GM19395 (cell line): ENCODE data around the gene BBX.
"Not testable (repeated sequence)": the region's sequence is repeated elsewhere in the genome, so short reads cannot be mapped to it uniquely, and the experiment has no call there.

Experiments used
- ATAC-seq: cut with Tn5 transposase; IDR thresholded peaks from one replicate; pipeline ENCODE4 v1.9.1; 2021; ENCODE audit warnings: mild to moderate bottlenecking, moderate library complexity; ENCODE audit not compliant: unreplicated experiment

Gene BBX

DNA sequence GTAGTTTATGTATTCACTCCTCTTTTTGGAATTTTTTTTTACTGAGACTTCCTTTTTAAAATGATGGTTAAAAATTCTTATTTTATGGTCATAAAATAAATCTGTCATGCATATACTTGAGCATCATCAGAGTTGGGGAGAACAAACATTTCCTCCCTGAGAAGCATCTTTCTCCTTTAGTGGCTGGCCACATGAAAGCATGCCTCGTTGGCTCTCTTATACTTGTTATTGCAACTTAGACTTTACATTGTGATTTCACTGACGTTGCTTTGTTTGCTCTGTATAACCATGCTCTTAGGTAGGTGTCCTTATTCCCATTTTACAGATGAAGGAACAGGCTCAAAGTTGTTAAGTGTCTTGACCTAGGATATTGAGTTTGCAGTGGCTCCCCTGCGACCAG lies 18.1 kb downstream of the BBX start:
- no peak for ATAC-seq

DNA sequence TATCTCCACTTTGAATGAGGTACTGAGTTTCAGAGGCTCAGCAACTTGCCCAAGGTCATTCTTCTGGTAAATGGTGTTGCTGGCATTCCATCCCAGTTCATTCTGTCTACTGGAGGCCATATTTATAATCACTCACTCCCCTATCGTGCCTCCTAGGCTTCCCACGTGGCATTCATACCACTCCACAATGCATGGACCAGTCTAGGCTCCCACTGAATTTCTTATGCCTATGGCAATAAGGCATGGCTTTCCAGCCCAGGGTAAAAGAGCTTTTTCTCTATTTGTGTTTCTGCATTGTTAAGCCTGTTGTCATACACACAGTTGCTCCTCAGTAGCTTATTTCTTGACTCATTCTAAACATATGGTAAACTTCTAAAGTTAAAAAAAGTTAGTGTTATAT lies 19.9 kb downstream of the BBX start:
- ATAC-seq = no peak

DNA sequence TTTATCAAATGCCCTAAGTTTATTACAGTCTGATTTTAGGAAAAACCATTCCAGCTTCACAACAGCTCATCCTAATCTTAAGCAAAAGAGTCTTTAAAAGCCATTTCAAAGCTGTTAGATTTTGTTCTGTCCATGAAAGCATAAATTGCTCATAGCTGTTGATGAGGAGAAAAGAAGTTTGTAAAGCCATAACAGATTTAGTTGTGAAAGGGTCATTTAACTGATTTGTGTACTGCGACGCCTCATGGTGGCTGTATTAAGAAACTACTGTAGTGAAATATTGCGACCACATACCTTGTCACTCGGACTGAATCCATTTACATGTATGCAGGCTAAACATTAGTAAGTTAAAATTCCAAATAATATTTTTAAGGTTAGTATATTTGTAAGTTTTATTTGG lies 20.9 kb downstream of the BBX start:
- ATAC-seq = no peak

DNA sequence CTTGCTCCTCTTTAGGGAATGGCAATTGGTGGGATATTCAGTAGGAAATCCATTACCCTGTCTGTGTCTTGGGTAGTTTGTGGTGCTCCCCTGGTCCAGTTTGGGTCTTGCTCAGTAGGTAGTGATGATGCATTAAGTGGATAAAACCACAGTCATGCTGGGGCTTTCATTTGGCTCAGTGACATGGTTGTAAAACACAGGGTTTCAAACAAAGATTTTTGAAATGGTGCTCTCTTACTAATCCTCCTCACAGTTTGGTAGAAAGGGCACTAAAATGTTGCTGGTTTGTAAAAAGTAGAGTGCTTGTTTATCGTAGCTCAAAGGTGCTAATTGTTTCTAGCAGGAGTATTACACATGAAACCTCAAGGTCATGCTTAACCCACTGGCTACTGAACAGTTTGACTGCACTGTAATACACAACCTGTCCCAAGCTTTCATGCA lies 22.9 kb downstream of the BBX start:
- ATAC-seq = no peak

DNA sequence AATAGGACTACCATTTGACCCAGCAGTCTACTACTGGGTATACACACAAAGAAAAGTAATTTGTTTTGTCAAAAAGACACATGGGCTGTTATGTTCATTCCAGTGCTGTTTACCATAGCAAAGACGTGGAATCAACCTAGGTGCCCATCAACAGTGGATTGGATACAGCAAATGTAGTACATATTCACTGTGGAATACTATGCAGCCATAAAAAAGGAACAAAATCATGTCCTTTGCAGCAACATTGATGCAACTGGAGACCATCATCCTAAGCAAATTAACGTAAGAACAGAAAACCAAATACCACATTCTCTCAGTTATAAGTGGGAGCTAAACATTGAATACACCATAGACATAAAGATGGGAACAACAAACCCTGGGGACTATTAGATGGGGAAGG lies 25.8 kb downstream of the BBX start:
- no peak for ATAC-seq

DNA sequence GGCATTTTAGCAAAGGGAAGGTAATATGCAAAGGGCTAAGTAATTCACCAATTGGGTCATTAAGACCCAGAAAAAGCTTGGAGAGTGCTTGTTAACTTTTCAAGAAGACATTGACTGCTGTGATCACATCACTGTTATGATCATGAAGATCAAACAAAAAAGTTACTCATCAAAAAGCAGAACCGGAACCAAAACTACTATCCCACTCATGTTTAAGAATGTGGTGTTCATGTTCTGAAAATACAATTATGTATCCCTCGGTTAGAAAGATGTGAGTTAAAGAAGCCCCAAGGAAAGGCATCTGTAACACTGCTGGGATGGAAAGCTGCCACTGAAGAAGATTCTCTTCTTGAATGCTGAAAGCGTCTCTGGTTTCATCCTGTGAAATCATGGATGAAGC lies 32.6 kb downstream of the BBX start:
- ATAC-seq = no peak

DNA sequence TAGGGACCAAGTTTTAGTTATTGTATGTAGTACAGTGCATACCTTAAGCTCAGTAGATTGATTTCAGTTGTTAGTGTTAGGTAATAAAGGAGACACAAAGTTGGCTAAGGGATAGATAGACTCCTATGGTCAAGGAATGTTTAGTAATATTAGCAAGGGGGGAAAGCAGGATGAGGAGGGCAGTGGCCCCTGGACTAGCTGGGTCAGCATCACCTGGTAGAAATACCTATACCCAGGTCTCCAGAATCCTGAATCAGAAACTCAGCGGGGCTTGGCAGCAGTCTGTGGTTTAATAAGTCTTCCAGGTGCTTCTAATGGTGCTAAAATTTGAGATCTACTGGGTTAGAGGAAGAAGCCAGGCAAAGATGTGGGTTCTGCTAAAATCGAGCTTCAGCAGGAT lies 35.0 kb downstream of the BBX start:
- no peak for ATAC-seq

DNA sequence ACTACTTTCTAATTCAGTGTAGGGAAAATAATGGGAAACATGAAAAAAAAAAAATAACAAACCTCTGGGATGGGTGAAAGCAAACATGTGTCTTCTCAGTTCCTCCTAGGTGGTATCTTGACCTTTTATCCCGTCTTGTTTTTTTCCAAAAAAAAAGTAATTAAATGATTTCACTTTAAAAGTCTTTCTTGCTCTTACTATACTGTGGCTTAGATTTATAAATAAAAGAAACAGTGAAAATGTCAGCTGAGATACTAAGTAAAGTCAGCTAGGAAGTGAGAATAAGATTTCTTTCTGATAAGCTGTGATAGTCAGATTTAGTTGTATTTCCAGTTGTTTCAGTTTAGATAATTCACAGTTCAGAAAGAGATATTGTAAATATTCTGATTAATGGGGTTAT lies 37.4 kb downstream of the BBX start:
- no peak for ATAC-seq

DNA sequence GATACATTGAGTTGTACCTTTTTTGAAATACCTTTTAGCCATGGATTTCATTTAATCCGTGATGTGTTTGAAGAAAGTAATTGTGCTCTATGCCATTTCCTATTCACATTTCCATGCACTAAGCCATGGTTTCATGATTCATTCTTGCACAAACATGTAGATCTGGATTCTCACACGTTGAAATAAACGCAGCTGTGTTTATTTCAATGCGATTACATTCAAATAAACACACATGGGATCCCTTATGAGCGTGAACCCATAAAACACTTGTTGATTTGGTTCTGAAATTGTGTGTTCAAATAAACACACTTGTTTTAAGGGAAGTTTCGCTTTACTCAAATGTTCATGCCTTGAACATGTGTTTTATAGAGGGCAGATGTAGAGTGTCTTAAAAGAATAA lies 39.2 kb downstream of the BBX start:
- no peak for ATAC-seq

DNA sequence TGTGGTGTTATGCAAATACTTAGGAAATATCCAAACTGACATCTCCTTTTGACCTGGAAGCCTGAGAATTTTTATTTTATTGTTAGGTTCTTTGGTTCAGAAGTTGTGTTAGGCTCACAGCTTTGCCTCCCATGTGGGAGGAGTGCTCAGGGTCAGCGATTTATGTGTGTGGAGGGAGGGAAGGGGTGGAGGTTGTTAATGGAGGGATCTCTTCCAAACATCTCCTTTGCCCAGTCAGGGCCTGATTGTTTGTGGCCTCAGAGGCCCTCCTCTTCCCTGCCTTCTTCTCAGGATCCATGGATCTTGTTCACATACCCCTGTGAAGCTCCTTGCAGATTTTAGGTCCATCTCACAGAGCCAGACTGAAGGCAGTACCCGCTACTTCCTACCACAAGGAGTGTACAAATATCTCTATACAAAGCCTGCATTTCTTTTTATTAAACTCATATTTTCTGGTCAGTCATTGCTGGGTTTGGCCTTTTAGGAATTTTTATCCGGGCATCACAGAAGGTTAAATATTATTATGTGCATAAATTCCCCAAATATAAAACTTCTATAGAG lies 40.3 kb downstream of the BBX start:
- no peak for ATAC-seq

DNA sequence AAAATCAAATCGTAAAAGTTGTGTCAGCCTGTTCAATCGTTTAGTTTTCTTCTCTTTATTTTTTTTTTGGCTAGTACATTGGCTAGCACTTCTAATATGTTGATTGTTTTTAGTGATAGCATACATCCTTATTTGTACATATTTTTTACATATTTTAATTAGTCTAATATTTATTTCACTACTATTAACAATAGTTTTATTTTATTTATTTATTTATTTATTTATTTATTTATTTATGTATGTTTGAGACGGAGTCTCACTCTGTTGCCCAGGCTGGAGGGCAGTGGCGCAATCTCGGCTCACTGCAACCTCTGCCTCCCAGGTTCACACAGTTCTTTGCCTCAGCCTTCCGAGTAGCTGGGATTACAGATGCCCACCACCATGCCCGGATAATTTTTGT lies 42.5 kb downstream of the BBX start:
- ATAC-seq = not testable (repeated sequence)

DNA sequence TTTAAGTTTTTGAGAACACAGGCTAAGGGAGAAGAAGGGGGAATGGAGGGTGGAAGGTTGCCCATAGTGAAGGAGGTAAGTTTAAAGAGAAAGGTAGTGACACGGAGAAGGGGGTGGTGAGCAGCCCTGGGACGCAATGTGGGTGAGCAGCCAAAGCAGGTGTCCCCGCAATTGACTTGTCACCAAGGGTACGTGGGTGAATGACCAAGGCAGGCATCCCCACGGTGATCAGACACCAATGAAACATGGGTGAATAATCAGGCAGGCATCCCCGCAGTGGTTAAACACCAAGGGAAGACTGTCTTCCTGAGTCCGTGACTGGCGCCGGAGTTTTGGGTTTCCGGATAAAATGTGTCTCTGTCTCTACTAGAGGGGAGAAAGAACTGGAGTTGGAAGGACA lies 48.3 kb downstream of the BBX start:
- ATAC-seq = not testable (repeated sequence)

DNA sequence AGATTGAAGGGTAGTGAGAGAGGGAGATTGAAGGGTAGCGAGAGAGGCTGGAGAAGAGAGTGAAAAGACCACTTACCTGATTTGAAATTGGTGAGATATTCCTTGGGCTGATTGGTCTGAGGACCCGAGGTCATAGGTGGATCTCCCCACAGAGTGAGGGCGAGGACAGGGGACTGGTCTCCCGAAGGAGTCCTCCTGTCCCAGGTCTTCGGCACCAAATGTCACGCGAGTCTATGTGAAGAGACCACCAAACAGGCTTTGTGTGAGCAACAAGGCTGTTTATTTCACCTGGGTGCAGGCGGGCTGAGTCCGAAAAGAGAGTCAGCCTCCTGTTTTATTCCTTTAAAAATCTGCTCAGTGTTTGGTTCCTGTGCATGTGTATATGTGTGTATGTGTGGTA lies 48.7 kb downstream of the BBX start:
- not testable (repeated sequence) for ATAC-seq

DNA sequence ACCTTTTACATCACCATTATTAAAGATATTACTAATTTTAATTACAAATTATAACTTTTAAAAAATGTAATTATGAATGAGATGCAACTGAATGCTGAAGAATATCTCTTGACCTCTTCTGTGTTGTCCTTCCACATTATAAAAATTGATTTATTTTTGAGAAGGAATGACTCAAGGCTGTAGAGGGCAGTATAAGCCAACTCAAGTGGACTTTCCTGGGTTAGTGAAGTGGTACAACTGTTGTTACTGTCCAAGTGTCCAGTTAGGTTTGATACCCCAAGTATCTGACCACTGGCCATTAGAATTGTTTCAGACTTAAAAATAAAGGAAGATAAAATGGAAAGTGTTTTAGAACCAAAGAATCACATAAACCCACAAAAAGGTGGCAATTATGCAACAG lies 51.9 kb downstream of the BBX start:
- no peak for ATAC-seq

DNA sequence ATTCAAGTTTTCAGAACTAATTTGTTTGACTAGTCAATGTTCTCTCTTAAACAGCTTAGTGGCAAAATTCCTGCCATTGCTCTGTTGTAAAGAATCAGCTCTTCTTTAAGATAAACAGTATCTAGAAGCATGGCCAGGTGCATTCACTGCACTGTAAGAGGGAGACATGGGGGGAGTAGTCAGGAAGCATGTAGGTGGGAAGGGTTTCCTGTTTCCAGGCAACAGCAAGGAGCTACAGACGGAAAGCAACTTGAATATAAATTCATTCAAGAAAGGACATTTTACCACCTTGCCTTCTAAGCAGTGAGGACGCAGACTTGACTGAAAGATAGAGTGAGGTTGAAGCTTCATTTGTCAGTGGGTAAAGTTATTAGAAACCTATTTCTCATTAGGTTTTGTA lies 55.3 kb downstream of the BBX start:
- ATAC-seq = no peak

DNA sequence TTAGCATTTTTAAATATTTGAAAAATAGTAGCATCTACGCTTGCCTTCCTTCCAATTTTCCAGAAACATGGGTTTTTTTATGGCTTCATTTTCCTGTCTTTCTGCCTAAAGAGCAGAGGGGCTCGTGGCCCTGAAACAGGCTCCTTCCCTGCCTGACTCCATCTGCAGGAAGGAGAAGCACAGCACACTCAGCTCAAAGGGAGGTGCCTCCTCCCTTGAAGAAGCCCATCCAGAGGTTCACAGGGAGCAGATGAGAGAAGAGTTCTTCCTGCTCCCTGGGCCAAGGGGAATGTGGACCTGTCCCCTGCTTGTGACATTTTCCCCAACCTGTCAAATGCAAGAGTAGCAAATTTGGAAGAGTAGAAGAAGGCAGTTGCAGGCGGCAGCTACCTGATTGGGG lies 55.8 kb downstream of the BBX start:
- no peak for ATAC-seq

DNA sequence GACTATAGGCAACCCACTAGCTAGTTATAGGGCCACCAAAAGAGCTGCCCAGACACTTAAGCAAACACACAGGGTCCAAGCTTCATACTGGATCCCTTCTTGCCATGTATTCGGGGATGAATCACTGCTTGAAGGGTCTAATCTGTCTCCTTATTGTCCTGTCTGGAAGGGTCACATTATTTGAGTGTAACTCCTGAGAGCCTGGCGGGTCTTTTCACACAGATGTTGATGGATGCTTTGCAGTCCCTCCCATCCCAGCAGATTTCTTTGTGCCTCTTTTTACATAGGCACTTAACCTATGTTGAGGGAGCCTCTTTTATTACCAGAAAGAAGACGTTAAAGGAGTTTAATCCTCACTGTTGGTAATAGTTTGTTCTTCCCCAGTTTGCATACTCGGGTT lies 56.6 kb downstream of the BBX start:
- no peak for ATAC-seq

DNA sequence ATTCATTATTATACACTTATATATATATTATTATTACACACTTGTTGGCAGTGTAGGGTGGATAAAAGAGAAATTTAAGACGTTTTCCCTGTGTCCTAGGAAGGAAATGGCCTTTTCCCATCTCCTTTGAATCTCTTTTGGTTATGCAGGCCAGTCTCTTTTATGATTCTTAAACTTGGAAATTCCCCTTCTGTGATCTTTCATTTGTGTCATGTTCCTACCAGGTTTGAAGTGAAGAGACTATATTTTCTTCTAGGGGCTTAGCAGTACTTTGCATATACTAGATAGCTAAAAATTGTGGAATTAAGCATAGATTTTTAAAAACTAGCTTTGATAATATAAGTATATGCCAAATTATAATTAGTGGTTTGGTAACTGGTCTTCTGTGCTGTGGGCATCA lies 58.5 kb downstream of the BBX start:
- ATAC-seq = no peak

DNA sequence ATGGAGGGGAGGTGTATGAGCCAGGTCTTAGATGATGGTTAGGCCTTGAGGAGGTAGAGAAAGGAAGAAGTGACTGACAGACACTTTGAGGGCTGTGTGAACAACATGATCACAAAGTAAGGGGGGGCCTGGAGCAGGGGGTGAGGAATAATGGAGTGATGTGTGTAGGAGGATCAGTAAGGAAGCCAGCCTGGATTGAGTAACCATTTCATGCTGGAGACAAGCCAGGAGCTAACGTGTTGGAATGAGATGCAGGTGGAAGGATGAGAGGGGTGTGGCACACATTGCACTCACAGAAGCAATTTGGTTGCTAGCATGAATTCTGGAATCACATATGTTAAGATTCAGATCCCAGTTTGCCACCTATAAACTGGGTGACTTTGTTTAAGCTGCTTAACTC lies 65.5 kb downstream of the BBX start:
- ATAC-seq = no peak

DNA sequence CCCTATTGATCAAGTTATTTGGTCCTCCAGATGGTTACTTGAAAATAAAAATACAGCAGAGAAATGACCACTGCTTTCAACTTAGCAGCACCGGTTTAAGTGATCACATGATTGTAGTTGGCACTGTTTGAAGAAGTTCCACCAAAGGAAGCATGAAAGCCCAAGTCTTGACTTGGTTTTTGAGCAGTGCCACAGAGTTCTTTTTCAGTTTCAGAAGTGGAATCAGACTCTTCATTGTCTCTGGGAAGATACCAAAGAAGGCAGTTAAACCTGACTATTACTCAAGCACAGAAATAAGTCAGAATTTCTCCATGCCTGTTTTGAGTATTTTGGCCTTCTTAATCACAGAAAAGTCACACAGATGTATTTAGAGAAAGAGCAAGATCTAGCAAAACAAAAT lies 66.7 kb downstream of the BBX start:
- peak; percentile 76 for ATAC-seq

DNA sequence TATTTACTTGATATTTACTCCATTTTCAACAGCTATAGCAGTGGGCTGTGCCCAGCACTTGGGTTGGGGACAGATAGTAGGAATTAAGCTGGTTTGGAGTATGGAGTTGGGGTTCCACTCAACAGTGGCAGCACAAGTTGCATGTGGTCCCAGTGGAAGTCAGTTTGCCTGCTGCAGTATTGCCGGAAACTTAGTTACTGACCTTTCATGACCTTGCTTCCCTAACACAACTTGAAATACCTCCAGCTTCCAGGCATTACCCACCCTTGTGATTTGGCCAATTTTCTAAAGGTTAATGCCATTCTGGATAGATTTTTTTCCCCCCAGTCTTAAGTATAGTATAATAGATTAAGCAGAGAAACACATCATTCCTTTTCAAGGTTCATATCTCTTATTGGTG lies 68.0 kb downstream of the BBX start:
- no peak for ATAC-seq

DNA sequence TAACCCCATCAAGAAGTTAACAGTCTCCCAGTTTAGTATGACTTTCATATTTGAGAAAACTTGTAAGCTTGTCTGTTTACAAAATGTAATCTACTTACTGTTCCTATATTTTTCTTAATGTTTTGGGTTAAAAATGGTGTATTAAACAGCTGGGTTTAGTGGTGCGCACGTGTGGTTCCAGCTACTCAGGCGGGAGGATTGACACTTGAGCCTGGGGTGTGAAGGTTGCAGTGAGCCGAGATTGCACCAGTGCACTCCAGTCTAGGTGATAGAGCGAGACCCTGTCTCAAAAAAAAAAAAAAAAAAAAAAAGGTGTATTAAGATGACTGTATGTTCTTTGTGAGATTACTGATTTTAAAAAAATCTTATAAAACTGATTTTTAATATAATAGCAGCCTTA lies 69.3 kb downstream of the BBX start:
- no peak for ATAC-seq

DNA sequence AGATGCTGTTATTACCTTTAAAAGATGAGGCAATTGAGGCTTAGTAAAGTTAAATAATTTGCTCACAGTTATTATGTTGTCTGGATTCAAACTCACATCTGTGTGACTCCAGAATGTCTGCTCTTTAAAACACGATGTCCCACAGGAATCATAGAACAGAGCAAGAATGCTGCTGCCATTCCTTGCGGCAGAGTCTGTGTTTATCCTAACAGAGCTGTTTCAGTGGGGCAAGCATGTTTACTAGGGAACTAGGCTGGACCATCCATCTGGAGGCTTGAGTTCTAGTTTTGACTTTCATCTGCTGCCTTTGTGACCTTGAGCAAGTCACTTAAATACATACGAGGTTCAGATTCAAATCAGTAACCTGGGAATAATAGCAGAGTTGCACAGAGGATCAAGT lies 72.1 kb downstream of the BBX start:
- no peak for ATAC-seq

DNA sequence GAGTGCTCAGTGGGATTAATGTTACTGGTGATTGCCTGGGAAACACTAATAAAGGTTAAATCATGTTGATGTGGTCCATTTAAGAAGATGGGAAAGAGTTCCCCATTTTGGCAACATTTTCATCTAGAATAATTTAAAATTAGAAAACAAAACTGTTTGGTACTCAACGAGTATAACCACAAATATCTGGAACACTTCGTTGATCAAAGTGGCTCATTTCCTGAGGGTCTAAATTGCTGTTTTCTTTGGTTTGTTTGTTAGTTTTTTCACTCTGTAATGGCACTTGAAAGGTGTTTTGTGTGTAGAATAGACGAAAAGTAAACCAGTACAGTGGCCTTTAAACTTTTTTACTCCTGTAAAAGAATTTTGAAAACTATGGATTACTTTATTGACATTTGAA lies 73.9 kb downstream of the BBX start:
- ATAC-seq = no peak
